ENCODE data around the gene PLPPR2. TPM values are rescaled to one million over a fixed set of nuclear protein-coding genes. Genes with fewer than 3 reads are reported as not detected.
"Not testable (repeated sequence)": the region's sequence is repeated elsewhere in the genome, so short reads cannot be mapped to it uniquely, and the experiment has no call there.

Gene PLPPR2
- total RNA-seq, 1 donor from 2014 or later: 26.5 TPM

- peak; percentile 77 for DNase-seq
These were observed 16.5 kb upstream of the PLPPR2 start for GRCh38 chr19:11338569-11339253.

GRCh38 chr19:11339254-11340098, 15.8 kb upstream of the PLPPR2 start, which contains the start of gene RAB3D:
TSS of gene RAB3D (minus strand) at chr19:11339657. CDS start at chr19:11337399, 2,258 bp downstream.
- DNase-seq (peak; percentile 96), ATAC-seq (peak; percentile 97)
- peaks cover 26% of the 10 kb centered on the region for H3K36me3 ChIP-seq
- H3K27ac ChIP-seq: peak within 1 kb of the TSS; percentile 73
- peak within 1 kb of the TSS; percentile 78 for H3K4me3 ChIP-seq
- intact Hi-C loops (cut with DNase I): no loop called here
- peaks cover 24% of the 10 kb centered on the region for H3K4me1 ChIP-seq
- H3K9me3 ChIP-seq: no peaks in the 10 kb centered on the region
- no peaks in the 10 kb centered on the region for H3K27me3 ChIP-seq
- no peak for TF ChIP-seq CTCF (IDR thresholded peaks at IDR 0.05)

More at GRCh38 chr19:11338569-11339253, 16.5 kb upstream of the PLPPR2 start:
- peak; percentile 59 for ATAC-seq
- H3K9me3 ChIP-seq: no peaks in the 10 kb centered on the region
- H3K27me3 ChIP-seq: no peaks in the 10 kb centered on the region
- peak overlapping the region; percentile 78 for H3K4me3 ChIP-seq
- no peak for TF ChIP-seq CTCF (IDR thresholded peaks at IDR 0.05)
- peaks cover 33% of the 10 kb centered on the region for H3K36me3 ChIP-seq
- intact Hi-C loops (cut with DNase I): no loop called here
- peak overlapping the region; percentile 73 for H3K27ac ChIP-seq
- peaks cover 17% of the 10 kb centered on the region for H3K4me1 ChIP-seq

- Histone ChIP-seq H3K36me3 (peaks cover 20% of the 10 kb centered on the region), H3K4me1 (peaks cover 30% of the 10 kb centered on the region), H3K4me3 (peak overlapping the region; percentile 78)
- H3K27me3 ChIP-seq; ATAC-seq; intact Hi-C loops (cut with DNase I); H3K27ac ChIP-seq; H3K9me3 ChIP-seq; DNase-seq: not testable (repeated sequence)
These were observed 15.1 kb upstream of the PLPPR2 start for GRCh38 chr19:11340099-11340467.

GRCh38 chr19:11342429-11342828, 12.8 kb upstream of the PLPPR2 start:
- no peak for DNase-seq
- H3K4me1 ChIP-seq: peaks cover 36% of the 10 kb centered on the region
- H3K27me3 ChIP-seq: no peaks in the 10 kb centered on the region
- no peak overlapping the region for H3K4me3 ChIP-seq
- no peaks in the 10 kb centered on the region for H3K9me3 ChIP-seq
- intact Hi-C loops (cut with DNase I): no loop called here
- H3K27ac ChIP-seq: no peak overlapping the region
- TF ChIP-seq CTCF (IDR thresholded peaks at IDR 0.05): no peak
- peaks cover 5% of the 10 kb centered on the region for H3K36me3 ChIP-seq
- ATAC-seq: no peak

GRCh38 chr19:11345122-11345803, 10.0 kb upstream of the PLPPR2 start:
- no peaks in the 10 kb centered on the region for H3K9me3 ChIP-seq
- peak overlapping the region; percentile 82 for H3K27ac ChIP-seq
- H3K27me3 ChIP-seq: no peaks in the 10 kb centered on the region
- no peak for TF ChIP-seq CTCF (IDR thresholded peaks at IDR 0.05)
- intact Hi-C loops (cut with DNase I): no loop called here
- H3K4me1 ChIP-seq: peaks cover 18% of the 10 kb centered on the region
- H3K36me3 ChIP-seq: peaks cover 5% of the 10 kb centered on the region
- peak overlapping the region; percentile 78 for H3K4me3 ChIP-seq
- ATAC-seq (no peak), DNase-seq (no peak)
